ENCODE data around the gene LMBR1. TPM values are rescaled to one million over a fixed set of nuclear protein-coding genes. Genes with fewer than 3 reads are reported as not detected.
"Not testable (repeated sequence)": the region's sequence is repeated elsewhere in the genome, so short reads cannot be mapped to it uniquely, and the experiment has no call there.

LMBR1 gene
- total RNA-seq, 1 experiment from 2014 or later, result 23.8 TPM

DNA sequence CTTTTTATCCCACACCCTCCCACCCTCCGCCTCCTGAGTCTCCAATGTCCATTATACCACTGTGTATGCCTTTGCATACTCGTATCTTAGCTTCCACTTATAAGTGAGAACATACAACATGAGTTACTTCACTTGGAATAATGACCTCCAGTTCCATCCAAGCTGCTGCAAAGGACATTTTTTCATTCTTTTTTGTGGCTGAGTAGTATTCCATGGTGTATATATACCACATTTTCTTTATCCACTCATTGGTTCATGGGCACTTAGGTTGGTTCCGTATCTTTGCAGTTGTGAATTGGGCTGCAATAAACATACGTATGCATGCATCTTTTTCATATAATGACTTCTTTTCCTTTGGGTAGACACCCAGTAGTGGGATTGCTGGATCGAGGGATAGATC is 245.7 kb downstream of the LMBR1 start:
- H3K27me3 ChIP-seq, H3K36me3 ChIP-seq, DNase-seq, H3K4me3 ChIP-seq, H3K9me3 ChIP-seq: not testable (repeated sequence)

DNA sequence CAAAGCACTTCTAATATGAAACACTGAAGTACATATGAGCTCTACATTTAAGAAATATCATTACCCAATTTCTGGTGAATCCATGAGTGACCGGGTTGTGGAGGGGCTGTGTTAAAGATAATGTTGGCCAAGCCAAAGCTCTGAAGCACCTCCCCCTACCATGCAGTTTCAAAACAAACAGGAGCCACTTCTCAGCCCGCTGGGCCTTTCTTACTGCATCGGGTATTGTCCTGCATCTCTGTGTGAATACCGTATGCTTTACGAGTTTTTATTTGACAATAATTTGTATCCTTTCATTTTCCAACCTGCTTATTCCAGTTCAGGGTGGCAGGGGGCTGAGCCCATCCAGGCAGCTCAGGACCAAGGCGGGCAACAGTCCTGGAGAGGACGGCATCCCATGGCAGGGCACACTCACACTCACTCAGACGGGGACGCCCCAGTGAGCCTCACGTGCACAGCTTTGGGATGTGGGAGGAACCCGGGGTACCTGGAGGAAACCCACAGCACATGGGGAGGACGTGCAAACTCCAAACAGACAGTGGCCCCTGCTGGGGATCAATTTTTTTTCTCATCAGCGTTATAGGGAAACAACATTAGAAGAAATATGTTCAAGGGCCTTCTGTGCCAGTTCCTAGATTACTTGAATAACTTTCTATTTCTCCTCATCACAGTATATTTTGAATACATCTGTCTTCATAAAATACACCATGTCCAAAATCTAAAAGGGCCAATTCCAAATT is 250.5 kb downstream of the LMBR1 start:
- DNase-seq, result no peak

DNA sequence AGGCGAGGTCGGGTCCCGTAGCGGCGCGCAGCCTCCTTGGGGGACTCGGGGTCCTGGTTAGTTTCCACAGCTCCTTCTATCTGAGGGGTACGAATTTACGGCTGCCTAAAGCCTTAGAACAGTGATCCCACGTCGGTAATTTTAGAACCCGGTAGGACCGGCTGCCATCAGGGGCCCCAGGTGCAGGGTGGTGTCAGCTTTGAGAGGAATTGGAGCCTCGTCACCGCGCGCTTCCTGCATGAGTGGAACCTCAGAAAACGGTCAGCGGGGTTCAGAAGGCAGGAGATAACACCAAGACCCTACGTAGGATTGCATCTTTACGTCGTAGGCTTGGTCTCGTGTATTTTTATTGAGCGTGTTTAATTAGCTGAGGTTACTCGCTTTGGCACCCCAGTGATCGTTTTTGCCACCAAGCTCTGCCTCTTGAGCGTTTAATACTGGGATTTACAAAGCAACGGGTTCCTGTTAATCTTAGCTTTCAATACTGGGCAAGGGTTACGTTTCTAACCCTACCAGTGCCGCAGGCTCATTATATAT is 252.0 kb downstream of the LMBR1 start:
- Histone ChIP-seq H3K27me3 (no peaks in the 10 kb centered on the region), H3K4me3 (peak overlapping the region; percentile 86), H3K9me3 (no peaks in the 10 kb centered on the region), H3K36me3 (no peaks in the 10 kb centered on the region)
- peak; percentile 48 for DNase-seq

More for the DNA sequence above, 250.5 kb downstream of the LMBR1 start:
- Histone ChIP-seq H3K36me3 (no peaks in the 10 kb centered on the region), H3K27me3 (no peaks in the 10 kb centered on the region), H3K9me3 (no peaks in the 10 kb centered on the region), H3K4me3 (no peak overlapping the region)

DNA sequence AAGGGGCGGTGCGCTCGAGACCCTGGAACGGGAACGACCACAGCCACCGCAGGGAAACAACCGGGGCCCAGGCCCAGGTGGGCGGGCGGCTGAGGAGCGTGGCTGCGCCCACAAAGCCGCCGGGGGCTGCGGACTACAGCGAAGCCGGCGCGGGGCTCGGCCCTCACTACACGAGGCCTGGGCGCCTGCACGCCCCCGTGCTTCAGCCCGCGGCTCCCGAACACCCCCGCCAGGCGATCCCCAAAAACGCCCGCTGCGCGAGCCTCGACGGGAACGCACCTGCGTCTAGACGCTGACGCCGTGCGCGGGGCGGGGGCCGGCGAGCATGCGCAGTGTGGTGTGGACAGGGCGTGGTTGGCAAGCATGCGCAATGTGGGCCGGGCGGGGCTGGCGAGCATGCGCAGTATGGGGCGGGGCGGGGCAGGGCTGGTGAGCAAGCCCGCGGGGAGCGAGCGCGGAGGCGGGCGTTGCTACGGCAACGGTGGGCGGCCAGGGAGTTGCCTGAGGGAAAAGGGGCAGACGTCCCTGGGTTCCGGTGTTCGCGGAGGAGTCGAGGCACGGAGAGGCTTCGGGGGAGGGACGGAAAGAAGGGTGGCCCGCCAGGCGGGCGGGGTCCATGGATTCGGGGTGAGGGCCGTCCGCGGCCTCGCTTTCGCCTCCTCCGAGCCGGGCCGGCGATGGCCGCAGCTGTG is 252.6 kb downstream of the LMBR1 start, which contains the start of gene RNF32:
Gene RNF32, plus strand, starts transcription at position 518 of the 692 bp plus-strand sequence. CDS start 3,104 bp downstream, outside the sequence.
- Histone ChIP-seq H3K9me3 (no peaks in the 10 kb centered on the region), H3K4me3 (peak within 1 kb of the TSS; percentile 86), H3K27me3 (no peaks in the 10 kb centered on the region), H3K36me3 (no peaks in the 10 kb centered on the region)
- peak; percentile 91 for DNase-seq

DNA sequence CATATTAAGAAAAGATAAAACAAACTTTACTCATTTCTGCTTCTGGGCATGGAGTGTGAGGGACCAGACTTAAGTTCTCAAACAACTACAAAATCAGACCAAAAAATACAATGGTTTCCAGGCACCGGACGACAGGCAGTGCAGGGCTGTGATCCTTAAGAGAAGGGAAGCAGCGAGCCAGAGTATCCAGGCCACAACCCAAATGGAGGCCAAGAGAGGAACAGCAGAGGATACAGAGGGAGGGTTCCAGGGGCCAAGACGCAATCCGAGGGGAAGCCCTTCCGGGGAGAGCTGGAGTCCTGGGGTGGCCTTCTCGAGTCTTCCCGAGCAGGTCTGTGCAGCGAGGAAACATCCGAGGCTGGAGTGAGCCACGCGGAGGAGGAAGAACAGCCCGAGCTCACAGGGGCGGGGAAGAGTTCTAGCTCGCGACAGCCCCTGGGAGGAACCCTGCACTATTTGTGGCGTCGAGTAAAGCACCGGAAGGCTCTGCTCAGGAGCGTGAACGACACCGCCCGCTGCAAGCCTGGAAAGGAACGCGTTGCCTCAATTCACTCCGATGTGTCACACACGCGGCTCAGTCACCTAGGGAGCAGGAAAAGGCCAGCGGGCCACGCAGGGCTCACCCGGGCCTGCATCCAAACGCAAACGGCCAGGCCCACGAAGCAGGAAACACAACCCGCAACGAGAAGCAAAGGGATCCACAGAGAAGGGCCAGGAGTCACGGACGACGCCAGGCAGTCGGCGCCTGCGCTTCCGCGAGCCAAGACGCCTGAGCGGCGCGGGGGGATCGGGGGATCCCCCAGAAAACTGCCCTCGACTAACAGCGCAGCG is 253.3 kb downstream of the LMBR1 start:
- no peaks in the 10 kb centered on the region for H3K27me3 ChIP-seq
- DNase-seq, result peak; percentile 17
- H3K36me3 ChIP-seq, result no peaks in the 10 kb centered on the region
- H3K9me3 ChIP-seq, result no peaks in the 10 kb centered on the region
- peak overlapping the region; percentile 86 for H3K4me3 ChIP-seq

DNA sequence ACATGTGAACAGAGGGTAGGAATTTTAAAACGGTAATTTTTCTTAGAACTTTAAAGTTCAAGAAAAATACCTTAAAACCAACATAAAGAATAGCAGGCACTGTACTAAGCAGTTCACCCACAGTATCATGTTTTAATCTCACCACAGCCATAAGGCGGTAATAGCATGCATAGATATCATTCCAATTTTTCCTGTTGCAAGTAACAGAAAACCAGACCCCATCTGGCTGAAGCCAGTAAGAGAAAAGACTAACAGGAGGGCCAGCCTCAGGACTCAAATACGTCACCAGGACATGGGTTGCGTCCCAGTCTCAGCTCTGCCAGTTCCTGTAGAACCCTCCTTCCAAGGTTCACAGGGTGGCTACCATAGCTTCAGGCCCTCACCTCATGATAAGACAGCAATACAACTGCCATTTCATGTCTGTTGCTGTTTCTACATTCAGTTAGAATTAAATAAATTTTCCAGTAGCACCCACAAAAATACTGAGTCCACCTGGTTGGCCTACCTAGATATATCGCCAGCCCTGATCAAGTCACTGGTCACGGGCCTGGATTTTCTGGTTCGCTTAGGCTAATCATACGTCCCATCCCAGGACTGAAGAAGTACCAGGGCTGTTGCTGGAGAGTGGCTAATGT is 254.4 kb downstream of the LMBR1 start:
- H3K9me3 ChIP-seq, result no peaks in the 10 kb centered on the region
- no peaks in the 10 kb centered on the region for H3K36me3 ChIP-seq
- DNase-seq, result no peak
- H3K4me3 ChIP-seq, result no peak overlapping the region; the same call in 1 of the 2 replicates
- H3K27me3 ChIP-seq, result no peaks in the 10 kb centered on the region

DNA sequence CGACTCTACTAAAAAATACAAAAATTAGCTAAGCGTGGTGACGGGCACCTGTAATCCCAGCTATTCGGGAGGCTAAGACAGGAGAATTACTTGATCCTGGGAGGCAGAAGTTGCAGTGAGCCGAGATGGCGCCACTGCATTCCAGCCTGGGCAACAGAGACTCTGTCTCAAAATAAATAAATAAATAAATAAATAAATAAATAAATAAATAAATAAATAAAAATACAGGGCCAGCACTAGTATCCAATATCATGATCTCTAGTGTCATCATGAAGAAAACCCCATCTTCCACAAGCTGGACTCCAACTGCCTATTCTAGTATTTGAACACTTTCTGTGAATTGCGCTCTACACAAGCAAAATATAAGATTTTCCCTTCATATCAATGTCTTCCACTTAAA is 255.9 kb downstream of the LMBR1 start:
- not testable (repeated sequence) for DNase-seq, H3K9me3 ChIP-seq, H3K4me3 ChIP-seq, H3K36me3 ChIP-seq, H3K27me3 ChIP-seq

DNA sequence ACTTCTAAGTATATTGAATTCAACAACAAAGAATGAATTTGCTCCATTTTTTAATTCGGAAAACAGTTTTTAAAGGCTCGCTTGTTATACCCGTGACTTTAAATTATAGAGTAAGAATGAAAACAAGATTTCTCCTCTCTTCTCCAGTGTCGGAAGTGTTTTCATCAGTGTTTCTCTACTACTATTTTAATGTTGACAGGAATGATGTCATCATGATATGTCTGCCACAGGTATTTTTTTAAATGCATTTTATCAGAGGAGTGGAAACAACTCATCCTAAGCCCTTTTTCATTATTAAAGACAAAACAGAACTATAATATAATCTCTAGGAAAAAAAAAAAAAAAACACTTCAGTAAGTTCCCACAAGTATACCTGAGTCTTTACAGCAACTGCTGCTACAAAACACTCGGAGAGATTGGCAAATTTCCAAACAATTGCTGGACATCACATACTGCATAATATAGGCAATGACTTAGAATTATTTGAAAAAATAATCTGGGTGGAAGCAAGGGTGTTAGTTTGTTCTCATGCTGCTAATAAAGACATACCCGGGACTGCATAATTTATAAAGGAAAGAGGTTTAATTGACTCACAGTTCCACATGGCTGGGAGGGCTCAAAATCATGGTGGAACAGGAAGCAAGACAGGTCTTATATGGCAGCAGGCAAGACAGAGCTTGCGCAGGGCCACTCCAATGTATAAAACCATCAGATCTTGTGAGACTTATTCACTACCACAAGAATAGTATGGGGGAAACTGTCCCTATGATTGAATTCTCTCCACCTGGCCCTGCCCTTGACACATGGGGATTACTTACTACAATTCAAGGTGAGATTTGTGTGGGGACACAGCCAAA is 257.2 kb downstream of the LMBR1 start:
- Histone ChIP-seq H3K4me3 (no peak overlapping the region), H3K27me3 (no peaks in the 10 kb centered on the region), H3K36me3 (no peaks in the 10 kb centered on the region), H3K9me3 (no peaks in the 10 kb centered on the region)
- DNase-seq, result no peak

DNA sequence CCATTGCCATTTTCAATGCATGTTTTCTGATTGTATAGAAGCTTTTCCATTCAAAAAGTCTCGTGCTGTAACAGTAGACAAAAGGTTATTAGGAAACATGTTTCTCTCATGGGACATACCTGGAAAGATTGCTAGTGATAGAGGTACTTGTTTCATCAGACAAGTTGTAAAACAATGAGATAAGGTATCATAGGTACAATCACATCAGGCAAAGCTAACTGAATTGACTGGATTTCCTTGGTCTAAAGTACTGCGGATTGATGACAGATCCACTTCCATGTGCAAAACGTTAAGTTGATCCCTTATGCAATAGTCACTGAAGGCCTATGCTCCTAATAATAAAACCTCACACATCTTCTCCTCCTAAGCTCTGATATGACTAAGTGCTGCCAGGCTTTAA is 258.9 kb downstream of the LMBR1 start:
- H3K9me3 ChIP-seq, result no peaks in the 10 kb centered on the region
- no peaks in the 10 kb centered on the region for H3K36me3 ChIP-seq
- H3K4me3 ChIP-seq, result no peak overlapping the region
- H3K27me3 ChIP-seq, result no peaks in the 10 kb centered on the region
- DNase-seq, result no peak

DNA sequence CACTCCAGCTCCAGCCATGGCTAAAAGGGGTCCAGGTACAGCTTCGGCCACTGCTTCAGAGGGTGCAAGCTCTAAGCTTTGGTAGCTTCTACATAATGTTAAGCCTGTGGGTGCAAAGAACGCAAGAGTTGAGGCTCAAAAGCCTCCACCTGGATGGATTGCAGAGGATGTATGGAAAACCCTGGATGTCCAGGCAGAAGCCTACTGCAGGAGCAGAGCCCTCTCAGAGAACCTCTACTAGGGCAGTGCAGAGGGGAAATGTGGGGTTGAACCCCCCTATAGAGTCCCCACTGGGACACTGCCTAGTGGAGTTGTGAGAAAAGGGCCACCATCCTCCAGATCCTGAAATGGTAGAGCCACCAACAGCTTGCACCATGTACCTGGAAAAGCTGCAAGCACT is 263.1 kb downstream of the LMBR1 start:
- Histone ChIP-seq H3K4me3 (no peak overlapping the region), H3K36me3 (no peaks in the 10 kb centered on the region), H3K9me3 (no peaks in the 10 kb centered on the region), H3K27me3 (no peaks in the 10 kb centered on the region)
- DNase-seq, result no peak

DNA sequence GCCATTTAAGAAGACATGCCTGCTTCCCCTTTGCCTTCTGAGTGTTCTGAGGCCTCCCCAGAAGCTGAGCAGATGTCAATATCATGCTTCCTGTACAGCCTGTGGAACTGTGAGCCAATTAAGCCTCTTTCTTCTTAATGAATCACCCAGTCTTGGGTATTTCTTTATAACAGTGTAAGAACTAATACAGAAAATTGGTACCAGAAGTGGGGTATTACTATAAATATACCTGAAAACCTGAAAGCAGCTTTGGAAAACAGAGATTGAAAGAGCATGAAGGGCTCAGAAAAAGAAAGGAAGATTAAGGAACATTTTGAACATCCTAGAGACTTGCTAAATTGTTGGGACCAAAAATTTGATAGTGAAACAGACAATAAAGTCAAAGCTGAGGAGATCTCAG is 264.4 kb downstream of the LMBR1 start:
- no peaks in the 10 kb centered on the region for H3K9me3 ChIP-seq
- H3K27me3 ChIP-seq, result no peaks in the 10 kb centered on the region
- H3K4me3 ChIP-seq, result no peak overlapping the region

More for the DNA sequence above, 264.4 kb downstream of the LMBR1 start:
- no peak for DNase-seq
- no peaks in the 10 kb centered on the region for H3K36me3 ChIP-seq

Other genes with a start within 250 kb of the LMBR1 start
- 1.9 and 5.6 TPM in 2 replicates for gene NOM1, start 56.5 kb upstream of the LMBR1 start, total RNA-seq (2014; rRNA removed; shearing (Covaris generic); ENCODE audit: low replicate concordance)
- 0.32 TPM in 1 of 2 replicates, not detected in the other for gene MNX1, start 117.5 kb upstream of the LMBR1 start, total RNA-seq (2014; rRNA removed; shearing (Covaris generic); ENCODE audit: low replicate concordance)
- gene UBE3C, start 245.7 kb upstream of the LMBR1 start, total RNA-seq (2014; rRNA removed; shearing (Covaris generic); ENCODE audit: low replicate concordance), result 66.8 and 74.6 TPM in 2 replicates